Progenitor cell of endocrine pancreas (in vitro differentiated cells): Measurements from ENCODE around the gene DDX54. TPM values are rescaled to one million over a fixed set of nuclear protein-coding genes. Genes with fewer than 3 reads are reported as not detected.
"Not testable (repeated sequence)": the region's sequence is repeated elsewhere in the genome, so short reads cannot be mapped to it uniquely, and the experiment has no call there.

ENCODE experiments used
- DNase-seq: peaks from one replicate; pipeline ENCODE4 v3.0.0; 2021; ENCODE audit warnings: low spot score; ENCODE audit not compliant: unreplicated experiment
- H3K27ac Mint-ChIP-seq: 2 replicates; pipeline ENCODE4 v1.8.0; 2021; ENCODE audit warnings: mild to moderate bottlenecking, moderate library complexity, mixed read lengths
- H3K27me3 Mint-ChIP-seq: 2 replicates; pipeline ENCODE4 v1.8.0; 2021; ENCODE audit warnings: mixed read lengths
- H3K36me3 Mint-ChIP-seq: 2 replicates; pipeline ENCODE4 v1.8.0; 2022; ENCODE audit warnings: mixed read lengths; ENCODE audit not compliant: insufficient read depth
- H3K4me1 Mint-ChIP-seq: 2 replicates; pipeline ENCODE4 v1.8.0; 2021; ENCODE audit warnings: low read depth, mixed read lengths
- H3K4me3 Mint-ChIP-seq: 2 replicates; pipeline ENCODE4 v1.8.0; 2021; ENCODE audit warnings: low read depth, mild to moderate bottlenecking, moderate library complexity, mixed read lengths
- H3K9me3 Mint-ChIP-seq: 2 replicates; pipeline ENCODE4 v1.8.0; 2021; ENCODE audit warnings: low read depth, mixed read lengths
- CTCF ChIP-seq: fragments of 200-600 bp; sonication (generic); IDR thresholded peaks from one replicate; pipeline ENCODE4 v1.5.0; 2021; ENCODE audit warnings: antibody characterized with exemption, mild to moderate bottlenecking; ENCODE audit not compliant: unreplicated experiment
- total RNA-seq: library from RNA; stranded (reverse); gene quantifications from 2 replicates; pipeline ENCODE4 v1.2.1, GENCODE V29; 2021

DDX54 gene
- total RNA-seq, 1 donor from 2014 or later = 61.5 TPM

- Mint-ChIP-seq H3K27me3 (peaks cover 11% of the 10 kb centered on the region), H3K4me3 (no peak overlapping the region), H3K27ac (no peak overlapping the region), H3K9me3 (peaks cover 5% of the 10 kb centered on the region), H3K36me3 (no peaks in the 10 kb centered on the region), H3K4me1 (no peaks in the 10 kb centered on the region)
- no peak for TF ChIP-seq CTCF
- no peak for DNase-seq
Observed at GRCh38 chr12:113142886-113143332, 42.4 kb downstream of the DDX54 start.

- Mint-ChIP-seq H3K9me3 (peaks cover 3% of the 10 kb centered on the region), H3K27ac (no peak overlapping the region), H3K36me3 (no peaks in the 10 kb centered on the region), H3K27me3 (peaks cover 10% of the 10 kb centered on the region), H3K4me1 (no peaks in the 10 kb centered on the region), H3K4me3 (no peak overlapping the region)
- no peak for TF ChIP-seq CTCF
- no peak for DNase-seq
Observed at GRCh38 chr12:113142173-113142885, 42.9 kb downstream of the DDX54 start.

DNA sequence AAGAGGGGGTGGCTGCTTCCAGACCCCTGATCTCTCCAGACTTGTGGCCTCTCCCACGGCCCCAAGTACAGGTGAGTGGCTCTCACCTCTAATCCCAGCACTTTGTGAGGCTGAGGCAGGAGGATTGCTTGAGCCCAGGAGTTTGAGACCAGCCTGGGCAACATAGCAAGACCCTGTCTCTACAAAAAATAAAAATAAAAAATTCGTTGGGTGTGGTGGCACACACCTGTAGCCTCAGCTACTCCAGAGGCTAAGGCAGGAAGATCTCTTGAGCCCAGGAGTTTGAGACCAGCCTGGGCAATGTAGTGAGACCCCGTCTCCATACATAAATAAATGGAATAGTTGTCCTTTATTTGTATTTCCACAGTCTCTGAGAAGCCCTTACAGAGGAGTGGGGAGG lies 43.6 kb downstream of the DDX54 start:
- H3K27ac Mint-ChIP-seq, H3K36me3 Mint-ChIP-seq, H3K4me3 Mint-ChIP-seq, H3K9me3 Mint-ChIP-seq, DNase-seq, H3K4me1 Mint-ChIP-seq: not testable (repeated sequence)
- peaks cover 13% of the 10 kb centered on the region for H3K27me3 Mint-ChIP-seq

DNA sequence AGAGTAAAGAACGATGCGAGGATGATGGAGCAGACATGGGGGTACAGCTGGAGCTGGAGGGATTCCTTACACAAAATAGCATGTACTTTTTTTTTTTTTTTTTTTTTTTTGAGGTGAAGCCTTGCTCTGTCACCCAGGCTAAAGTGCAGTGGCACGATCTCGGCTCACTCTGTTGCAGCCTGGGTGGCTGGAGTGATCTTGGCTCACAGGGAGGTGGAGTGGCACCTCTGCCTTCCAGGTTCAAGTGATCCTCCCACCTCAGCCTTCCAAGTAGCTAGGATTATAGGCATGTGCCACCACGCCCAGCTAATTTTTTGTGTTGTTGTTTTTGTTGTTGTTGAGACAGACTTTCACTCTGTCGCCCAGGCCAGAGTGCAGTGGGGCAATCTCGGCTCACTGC lies 44.6 kb downstream of the DDX54 start:
- TF ChIP-seq CTCF = no peak
- H3K27me3 Mint-ChIP-seq = peaks cover 23% of the 10 kb centered on the region
- H3K4me1 Mint-ChIP-seq = peaks cover 3% of the 10 kb centered on the region
- no peak for DNase-seq
- H3K4me3 Mint-ChIP-seq = no peak overlapping the region
- H3K9me3 Mint-ChIP-seq = no peaks in the 10 kb centered on the region
- no peak overlapping the region for H3K27ac Mint-ChIP-seq
- no peaks in the 10 kb centered on the region for H3K36me3 Mint-ChIP-seq

GRCh38 chr12:113138826-113139225 lies 46.5 kb downstream of the DDX54 start:
- Mint-ChIP-seq H3K27me3 (peaks cover 33% of the 10 kb centered on the region), H3K9me3 (no peaks in the 10 kb centered on the region), H3K36me3 (no peaks in the 10 kb centered on the region), H3K27ac (no peak overlapping the region), H3K4me3 (no peak overlapping the region), H3K4me1 (peaks cover 5% of the 10 kb centered on the region)
- TF ChIP-seq CTCF = no peak
- DNase-seq = no peak
